GM21528 (cell line): ENCODE data around the gene DNAJB12.
"Not testable (repeated sequence)": the region's sequence is repeated elsewhere in the genome, so short reads cannot be mapped to it uniquely, and the experiment has no call there.

Source experiments
- ATAC-seq: cut with Tn5 transposase; IDR thresholded peaks from one replicate; pipeline ENCODE4 v1.9.1; 2021; ENCODE audit warnings: mild to moderate bottlenecking, moderate library complexity; ENCODE audit not compliant: unreplicated experiment, low FRiP score

DNAJB12 gene

GRCh38 chr10:72318418-72319262 lies 36.1 kb downstream of the DNAJB12 start:
- no peak for ATAC-seq

- no peak for ATAC-seq
Measured at GRCh38 chr10:72316748-72317435, 37.8 kb downstream of the DNAJB12 start.

- no peak for ATAC-seq
Measured at GRCh38 chr10:72316386-72316700, 38.4 kb downstream of the DNAJB12 start.

- no peak for ATAC-seq
Measured at GRCh38 chr10:72315611-72316385, 38.9 kb downstream of the DNAJB12 start.

GRCh38 chr10:72315054-72315453 lies 39.7 kb downstream of the DNAJB12 start:
- ATAC-seq = no peak

GRCh38 chr10:72314263-72314662 lies 40.5 kb downstream of the DNAJB12 start:
- ATAC-seq = no peak

GRCh38 chr10:72312865-72313391 lies 41.8 kb downstream of the DNAJB12 start:
- ATAC-seq = no peak

GRCh38 chr10:72311667-72312066 lies 43.1 kb downstream of the DNAJB12 start:
- no peak for ATAC-seq

- ATAC-seq = no peak
Measured at GRCh38 chr10:72310636-72311035, 44.1 kb downstream of the DNAJB12 start.

GRCh38 chr10:72310241-72310633 lies 44.5 kb downstream of the DNAJB12 start:
- no peak for ATAC-seq

GRCh38 chr10:72309290-72310240 lies 45.2 kb downstream of the DNAJB12 start:
- ATAC-seq = no peak

GRCh38 chr10:72308320-72308987 lies 46.3 kb downstream of the DNAJB12 start:
- ATAC-seq = no peak

GRCh38 chr10:72307711-72308110 lies 47.0 kb downstream of the DNAJB12 start:
- not testable (repeated sequence) for ATAC-seq

GRCh38 chr10:72306215-72306760 lies 48.4 kb downstream of the DNAJB12 start:
- ATAC-seq = no peak

- no peak for ATAC-seq
Measured at GRCh38 chr10:72303424-72304128, 51.1 kb downstream of the DNAJB12 start.

- ATAC-seq = no peak
Measured at GRCh38 chr10:72298592-72299519, 55.9 kb downstream of the DNAJB12 start.

- peak; percentile 64 for ATAC-seq
Measured at GRCh38 chr10:72297805-72298591, 56.7 kb downstream of the DNAJB12 start.
